Prostate gland (tissue), 2 donors: ENCODE measurements around the gene DDX23.
"Not testable (repeated sequence)": the region's sequence is repeated elsewhere in the genome, so short reads cannot be mapped to it uniquely, and the experiment has no call there.

Experiments
- CTCF ChIP-seq, 4 experiments: fragments of 200-600 bp in 2 of 4; fragments of 450-650 bp in 2 of 4; sonication (generic) in 2 of 4; IDR thresholded peaks; 1 replicate in 3 of 4; 2 replicates in 1 of 4; pipeline ENCODE4 v1.5.1; 2016 to 2019; ENCODE audit warnings: antibody characterized with exemption in 4 of 4, mild to moderate bottlenecking in 2 of 4, moderate library complexity in 2 of 4
- POLR2A ChIP-seq: fragments of 450-650 bp; IDR thresholded peaks from one replicate; pipeline ENCODE4 v1.6.1; 2016; ENCODE audit warnings: antibody characterized with exemption, mild to moderate bottlenecking

GRCh38 chr12:48842021-48842420 is 9.9 kb downstream of the DDX23 start:
- TF ChIP-seq CTCF (IDR thresholded peaks at IDR 0.05); POLR2A: not testable (repeated sequence)
